Activated CD4-positive, alpha-beta T cell treated with anti-CD3 and anti-CD28 coated beads, Interleukin-2, amount 50 U/mL, for 4 hours (primary cell): ENCODE measurements around the gene SOX6.

ENCODE experiments used
- DNase-seq, 2 experiments: peaks; one replicate each; pipeline ENCODE4 v3.0.0-alpha.2; 2020

SOX6 gene

GRCh38 chr11:16028419-16028818 lies 327.9 kb downstream of the SOX6 start:
- no peak for DNase-seq

GRCh38 chr11:16027621-16028020 lies 328.7 kb downstream of the SOX6 start:
- DNase-seq: no peak

- DNase-seq: no peak
Measured at GRCh38 chr11:16026849-16027248, 329.5 kb downstream of the SOX6 start.

- DNase-seq: no peak
Measured at GRCh38 chr11:16018931-16019330, 337.4 kb downstream of the SOX6 start.

- DNase-seq: no peak
Measured at GRCh38 chr11:16016468-16016829, 339.9 kb downstream of the SOX6 start.

GRCh38 chr11:16015741-16016467 lies 340.4 kb downstream of the SOX6 start:
- no peak for DNase-seq

GRCh38 chr11:16013649-16014275 lies 342.6 kb downstream of the SOX6 start:
- no peak for DNase-seq

- no peak for DNase-seq
Measured at GRCh38 chr11:16013242-16013641, 343.1 kb downstream of the SOX6 start.

- no peak for DNase-seq
Measured at GRCh38 chr11:16012125-16012751, 344.1 kb downstream of the SOX6 start.

GRCh38 chr11:16011396-16011795 lies 344.9 kb downstream of the SOX6 start:
- no peak for DNase-seq

- no peak for DNase-seq
Measured at GRCh38 chr11:16009021-16009420, 347.3 kb downstream of the SOX6 start.

GRCh38 chr11:16007514-16007913 lies 348.8 kb downstream of the SOX6 start:
- DNase-seq: no peak

GRCh38 chr11:16002942-16003341 lies 353.4 kb downstream of the SOX6 start:
- DNase-seq: no peak

- no peak for DNase-seq
Measured at GRCh38 chr11:16001899-16002426, 354.4 kb downstream of the SOX6 start.

- no peak for DNase-seq
Measured at GRCh38 chr11:16001044-16001568, 355.2 kb downstream of the SOX6 start.

- DNase-seq: no peak
Measured at GRCh38 chr11:16000065-16000464, 356.3 kb downstream of the SOX6 start.

GRCh38 chr11:15993345-15993744 lies 363.0 kb downstream of the SOX6 start:
- DNase-seq: no peak

- DNase-seq: no peak
Measured at GRCh38 chr11:15991215-15991614, 365.1 kb downstream of the SOX6 start.

GRCh38 chr11:15989685-15990084 lies 366.7 kb downstream of the SOX6 start:
- DNase-seq: no peak

- no peak for DNase-seq
Measured at GRCh38 chr11:15988693-15989231, 367.6 kb downstream of the SOX6 start.

GRCh38 chr11:15988016-15988550 lies 368.3 kb downstream of the SOX6 start:
- no peak for DNase-seq

GRCh38 chr11:15987046-15987445 lies 369.3 kb downstream of the SOX6 start:
- DNase-seq: no peak

- no peak for DNase-seq
Measured at GRCh38 chr11:15985860-15986139, 370.5 kb downstream of the SOX6 start.
